SIG-M5 treated with dmso at 0.1 percent for 504 hours (cell line): ENCODE measurements around the gene DUSP6.
"Not testable (repeated sequence)": the region's sequence is repeated elsewhere in the genome, so short reads cannot be mapped to it uniquely, and the experiment has no call there.

Experiments
- DNase-seq: peaks from one replicate; lab custom pipeline; 2025; ENCODE audit not compliant: unreplicated experiment; lab: John Stamatoyannopoulos, UW

DUSP6 gene

GRCh38 chr12:89351489-89352241 lies 636 bp downstream of the DUSP6 start:
- no peak for DNase-seq

DNA sequence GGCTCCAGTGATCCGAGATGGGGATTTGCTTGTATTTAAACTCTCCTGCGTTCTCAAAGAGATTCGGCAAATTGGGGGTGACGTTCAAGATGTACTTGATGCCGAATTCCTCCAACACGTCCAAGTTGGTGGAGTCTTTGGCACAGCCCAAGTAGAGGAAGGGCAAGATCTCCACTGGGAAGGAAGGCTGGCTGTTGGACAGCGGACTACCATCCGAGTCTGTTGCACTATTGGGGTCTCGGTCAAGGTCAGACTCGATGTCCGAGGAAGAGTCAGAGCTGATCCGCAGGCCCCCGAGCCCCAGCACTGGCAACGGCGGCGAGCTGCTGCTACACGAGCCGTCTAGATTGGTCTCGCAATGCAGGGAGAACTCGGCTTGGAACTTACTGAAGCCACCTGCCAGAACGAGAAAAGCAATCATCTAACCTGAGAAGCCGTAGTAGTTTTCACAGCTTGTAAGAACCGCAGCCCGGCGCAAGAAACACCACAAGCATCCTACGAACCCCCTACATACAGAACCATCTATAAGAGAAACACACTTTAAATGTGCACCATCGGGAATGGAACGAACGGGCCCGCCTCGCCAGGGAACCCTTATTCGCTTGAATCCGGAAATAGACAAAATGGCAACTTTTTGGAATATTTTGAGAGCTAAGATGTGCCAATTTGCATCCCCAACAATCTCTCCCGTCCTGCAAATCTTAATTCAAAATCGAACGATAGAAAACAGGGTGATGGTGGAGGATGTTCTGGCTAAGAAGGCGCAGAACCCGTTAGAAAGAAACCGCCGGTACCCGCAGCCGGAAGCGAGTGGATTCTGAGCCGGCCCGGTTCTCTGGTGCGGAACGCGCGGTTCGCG lies 1.4 kb downstream of the DUSP6 start:
- DNase-seq, result no peak

DNA sequence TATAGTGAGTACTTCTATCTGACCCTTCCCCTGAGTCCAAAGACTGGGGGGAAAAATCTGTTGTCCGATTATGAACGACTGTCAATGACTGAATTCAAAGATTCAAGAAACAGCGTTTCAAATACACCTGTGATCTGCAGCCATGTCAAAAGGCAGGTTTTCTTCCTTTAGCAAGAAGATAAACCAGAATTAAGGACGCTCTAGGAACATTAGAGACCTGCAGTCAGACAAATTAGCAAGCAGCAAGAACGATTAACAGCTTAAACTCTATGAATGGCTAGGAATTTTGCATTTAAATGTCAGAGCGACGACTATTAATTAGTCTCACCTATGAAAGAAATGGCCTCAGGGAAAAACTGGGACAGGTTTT lies 2.1 kb downstream of the DUSP6 start:
- DNase-seq, result no peak

GRCh38 chr12:89349814-89350213 lies 2.5 kb downstream of the DUSP6 start:
- peak; percentile 62 for DNase-seq

DNA sequence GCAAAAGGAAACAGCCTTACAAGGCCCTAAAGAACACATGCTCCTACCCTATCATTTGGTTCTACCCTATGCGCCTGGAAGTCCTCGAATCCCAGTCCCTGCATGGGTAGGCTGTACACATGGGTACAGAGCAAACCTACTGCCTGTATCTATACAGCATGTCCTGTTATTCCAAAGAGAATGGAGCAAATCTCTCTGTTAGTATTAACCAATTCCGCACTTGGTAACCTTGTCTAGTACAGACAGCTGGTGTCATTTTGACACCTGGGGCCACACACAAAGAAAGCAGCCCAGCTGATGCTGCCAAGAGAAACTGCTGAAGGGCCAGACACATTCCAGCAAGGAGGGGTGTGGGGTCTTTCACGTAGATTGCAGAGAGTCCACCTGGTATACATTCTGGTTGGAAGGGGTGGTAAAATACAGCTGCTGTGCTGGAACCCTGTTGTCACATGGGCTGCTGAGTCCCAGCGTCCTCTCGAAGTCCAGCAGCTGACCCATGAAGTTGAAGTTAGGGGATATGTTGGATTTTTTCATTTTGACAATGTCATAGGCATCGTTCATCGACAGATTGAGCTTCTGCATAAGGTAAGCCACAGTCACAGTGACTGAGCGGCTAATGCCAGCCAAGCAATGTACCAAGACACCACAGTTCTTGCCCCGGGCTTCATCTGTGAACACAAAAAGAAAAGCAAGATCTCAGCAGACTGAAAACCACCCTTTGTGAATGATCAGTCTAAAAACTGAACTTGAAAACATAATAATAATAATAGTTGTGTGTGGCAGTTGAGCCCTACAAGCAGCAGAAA lies 3.2 kb downstream of the DUSP6 start:
- no peak for DNase-seq

DNA sequence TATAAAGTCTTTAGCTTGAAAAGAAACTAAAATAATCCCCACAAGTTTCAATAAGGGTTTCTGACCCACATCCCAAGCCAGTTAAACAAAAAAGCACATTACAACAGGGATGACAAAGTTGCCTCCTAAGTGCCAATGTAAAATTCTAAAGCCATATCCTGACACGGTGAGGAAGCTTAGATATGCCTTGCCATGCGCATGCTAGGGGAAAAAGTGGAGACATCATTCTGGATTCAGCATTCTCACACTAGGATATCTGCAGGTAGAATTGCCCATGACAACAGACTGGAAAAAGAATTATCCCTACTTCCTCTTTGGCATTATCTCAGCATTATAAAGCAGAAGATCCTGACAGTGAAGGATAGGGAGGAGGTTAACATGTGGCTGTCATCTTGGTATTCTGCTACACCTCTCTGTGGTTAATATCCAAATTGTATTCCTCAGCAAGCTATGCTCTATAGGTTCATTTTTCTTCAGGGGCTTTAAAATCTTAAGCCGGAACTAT lies 4.9 kb downstream of the DUSP6 start:
- DNase-seq, result no peak

DNA sequence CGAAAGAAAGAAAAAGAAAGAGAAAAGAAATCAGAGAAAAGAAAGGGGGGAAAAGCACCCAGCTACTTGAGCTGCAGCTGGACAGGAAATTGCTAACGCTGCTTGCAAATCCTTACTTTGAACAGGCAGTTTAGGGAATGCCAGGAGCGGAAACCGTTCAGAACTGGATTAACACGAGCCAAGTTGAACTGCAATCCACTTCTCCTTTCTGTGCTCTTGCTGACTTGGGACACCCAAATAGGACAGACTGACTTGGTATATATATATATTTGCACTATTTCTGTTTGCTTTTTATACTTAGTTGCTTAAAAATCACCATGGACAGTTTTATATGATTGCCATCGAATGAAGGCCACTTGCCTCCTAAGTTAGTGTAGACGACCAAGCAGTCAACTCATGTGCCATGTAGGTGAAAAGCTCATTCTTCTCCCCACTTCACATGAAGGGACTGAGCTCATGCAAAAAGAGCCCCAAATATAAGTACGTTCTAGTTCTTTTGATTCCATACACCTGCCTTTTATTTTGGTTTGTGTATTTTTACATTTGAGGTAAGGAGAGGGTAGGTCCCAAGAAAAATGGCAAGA lies 5.5 kb downstream of the DUSP6 start:
- DNase-seq, result peak; percentile 78

DNA sequence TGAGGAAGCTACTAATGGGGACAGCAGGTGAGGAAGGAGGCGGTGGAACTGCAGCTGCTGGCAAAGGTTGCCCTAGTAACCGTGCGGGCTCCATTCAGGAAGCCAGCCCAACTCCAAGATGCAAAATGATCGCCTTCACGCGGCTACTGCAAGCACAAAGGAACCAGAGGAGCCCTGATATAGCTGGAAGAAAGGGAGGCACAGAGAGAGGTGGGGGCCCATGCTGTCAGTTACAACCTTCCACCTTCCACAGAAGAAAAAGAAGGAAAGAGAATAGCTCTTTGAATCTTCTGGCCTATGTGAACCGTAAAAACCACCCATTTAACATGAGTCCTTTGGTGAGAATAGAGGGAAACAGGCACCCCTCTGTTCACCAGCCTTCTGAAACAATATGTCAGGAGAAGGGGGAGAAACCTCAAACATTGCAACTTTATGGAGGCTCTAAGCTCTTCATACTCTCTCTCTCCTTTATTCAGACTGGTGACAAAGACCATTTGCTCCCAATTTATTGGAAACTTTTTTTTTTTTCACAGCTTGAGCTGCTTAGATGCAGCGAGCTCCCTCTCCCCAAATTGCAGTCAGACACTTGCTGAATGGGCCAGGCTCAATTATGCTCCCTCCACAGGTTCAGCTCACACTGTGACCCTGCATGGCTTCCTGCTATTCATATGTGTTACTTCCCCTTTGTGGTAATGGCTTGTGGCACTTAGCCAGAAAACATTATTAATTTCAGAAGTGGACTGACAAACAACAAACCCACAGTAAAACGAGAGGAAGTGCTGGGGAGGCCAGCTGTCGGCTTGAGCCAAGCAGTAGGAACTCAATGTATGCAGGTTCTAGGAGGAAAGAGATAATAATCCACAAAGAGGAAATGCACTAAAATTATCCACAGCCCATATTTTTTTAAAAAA lies 6.2 kb downstream of the DUSP6 start:
- peak; percentile 95 for DNase-seq

- no peak for DNase-seq
Measured at GRCh38 chr12:89345376-89345775, 6.9 kb downstream of the DUSP6 start.

- no peak for DNase-seq
Measured at GRCh38 chr12:89344862-89345202, 7.5 kb downstream of the DUSP6 start.

DNA sequence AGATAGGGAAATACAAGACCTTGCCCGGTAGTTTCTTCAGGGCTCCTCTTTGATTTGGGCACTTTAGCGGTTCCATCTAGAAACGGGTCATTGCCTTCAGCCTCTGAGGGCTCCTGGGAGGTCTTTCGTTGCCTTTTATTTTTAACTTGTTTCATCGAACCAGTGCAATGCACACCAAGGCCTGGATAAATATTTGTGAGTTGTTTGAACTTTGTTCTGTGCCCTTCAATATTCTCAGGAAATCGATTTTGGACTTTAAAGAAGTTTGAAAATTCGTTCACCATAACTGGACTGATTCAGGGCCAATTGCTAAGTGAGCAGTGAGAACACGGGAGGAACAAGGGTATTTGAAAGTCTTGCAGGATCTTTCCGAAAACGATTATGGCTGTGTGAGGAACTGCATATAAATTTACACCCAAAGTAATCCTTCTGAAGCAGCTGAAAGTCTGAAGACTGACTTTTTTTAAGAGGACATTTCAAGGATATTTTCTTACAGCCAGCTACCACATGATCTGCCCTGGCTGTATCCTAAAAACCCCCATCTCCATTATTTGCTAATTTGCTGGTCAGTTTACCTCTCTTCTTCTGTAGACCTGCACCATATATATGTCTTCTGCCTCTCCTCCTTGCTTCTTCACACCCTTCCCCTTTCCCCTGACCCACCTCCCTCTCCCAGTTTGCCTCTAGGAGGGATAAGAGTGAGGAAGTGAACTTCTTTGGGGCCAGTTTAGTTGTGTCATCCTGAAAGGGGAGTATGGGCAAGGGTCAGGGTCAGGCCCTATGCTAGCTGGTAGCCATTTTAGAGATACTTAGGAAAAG lies 8.0 kb downstream of the DUSP6 start:
- DNase-seq, result no peak

DNA sequence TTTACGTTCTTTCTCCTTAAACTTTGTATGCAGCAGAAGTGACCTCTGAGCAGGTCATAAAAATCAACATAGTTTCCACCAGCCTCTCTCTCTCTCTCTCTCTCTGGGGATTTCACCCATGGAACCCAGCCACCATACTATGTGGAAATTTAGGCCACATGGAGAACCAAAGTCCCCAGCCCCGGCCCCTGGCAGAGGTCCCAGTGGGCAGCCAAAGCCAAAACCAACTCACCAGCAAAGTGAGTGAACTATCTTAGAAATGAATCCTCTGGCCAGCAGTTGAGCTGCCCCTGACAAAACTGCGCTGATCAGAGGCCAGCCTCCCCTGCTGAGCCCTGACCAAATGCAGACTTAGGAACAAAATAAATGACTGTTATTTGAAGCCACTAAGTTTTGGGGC lies 9.2 kb downstream of the DUSP6 start:
- no peak for DNase-seq

GRCh38 chr12:89340861-89341260 lies 11.4 kb downstream of the DUSP6 start:
- DNase-seq, result no peak

DNA sequence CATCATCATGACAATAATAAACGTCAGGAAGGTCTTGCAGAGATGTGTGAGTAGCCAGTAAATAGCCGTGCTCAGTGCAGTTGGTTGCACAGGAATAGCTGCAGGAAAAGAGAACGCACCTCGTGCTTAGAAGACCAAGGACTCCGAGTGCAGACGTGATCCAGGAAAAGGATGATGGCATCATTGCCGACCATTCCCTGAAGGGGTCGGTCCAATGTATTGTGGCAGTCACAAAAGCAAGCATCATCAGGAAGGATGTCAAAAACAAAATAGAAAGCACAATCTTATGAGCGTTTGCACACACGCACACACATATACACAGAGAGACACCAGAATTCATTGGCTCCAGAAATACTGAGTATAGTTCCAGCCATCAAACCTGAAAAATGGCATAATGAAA lies 12.8 kb downstream of the DUSP6 start:
- DNase-seq, result no peak

GRCh38 chr12:89337136-89337535 lies 15.2 kb downstream of the DUSP6 start:
- DNase-seq, result not testable (repeated sequence)

GRCh38 chr12:89335452-89336244 lies 16.7 kb downstream of the DUSP6 start:
- no peak for DNase-seq

GRCh38 chr12:89334548-89335169 lies 17.6 kb downstream of the DUSP6 start:
- DNase-seq, result no peak
